IMR-90 (cell line): ENCODE results near the gene TTC24. TPM values are rescaled to one million over a fixed set of nuclear protein-coding genes. Genes with fewer than 3 reads are reported as not detected.
"Not testable (repeated sequence)": the region's sequence is repeated elsewhere in the genome, so short reads cannot be mapped to it uniquely, and the experiment has no call there.

Source experiments
- ATAC-seq: fragments of 200-7000 bp; cut with Tn5 transposase; 2 replicates; pipeline ENCODE4 v1.9.1; 2020; ENCODE audit warnings: low read depth, mild to moderate bottlenecking, moderate library complexity
- BruUV-seq: library from RNA; stranded (reverse); fragments of 400-500 nt; replicated peaks from 2 replicates; lab custom pipeline; 2021; lab: Mats Ljungman, UMichigan
- CTCF ChIA-PET: fragments of 300-600 bp; formaldehyde crosslinking; extraction: SDS; loops from one replicate; lab custom pipeline; 2021; ENCODE audit warnings: antibody characterized with exemption; lab: Yijun Ruan, JAX
- POLR2A ChIA-PET: fragments of 300-600 bp; sonication (Branson Sonifier 250); formaldehyde crosslinking; loops from one replicate; lab custom pipeline; 2022; ENCODE audit warnings: antibody characterized with exemption; ENCODE audit not compliant: unreplicated experiment; lab: Charles Lee
- DNase-seq: peaks from one replicate; pipeline ENCODE4 v3.0.0; 2013
- H2AFZ ChIP-seq: replicated peaks from 2 replicates; pipeline ENCODE3; 2013; ENCODE audit warnings: low read length, mild to moderate bottlenecking; ENCODE audit not compliant: poor library complexity
- H2AK5ac ChIP-seq: 2 replicates; pipeline ENCODE4 v1.6.1; 2013; ENCODE audit warnings: low read depth, low read length, inconsistent platforms
- H2AK9ac ChIP-seq: replicated peaks from 2 replicates; pipeline ENCODE3; 2013; ENCODE audit warnings: mild to moderate bottlenecking, low read depth, low read length, moderate library complexity; ENCODE audit not compliant: poor library complexity
- H2BK120ac ChIP-seq: 2 replicates; pipeline ENCODE4 v1.6.1; 2013; ENCODE audit warnings: low read depth, low read length, inconsistent platforms
- H2BK15ac ChIP-seq: 3 replicates; pipeline ENCODE4 v1.6.1; 2013; ENCODE audit warnings: low read depth, low read length, inconsistent platforms
- H2BK20ac ChIP-seq: 2 replicates; pipeline ENCODE4 v1.6.1; 2013; ENCODE audit warnings: low read depth, mild to moderate bottlenecking, inconsistent platforms, low read length, moderate library complexity
- H2BK5ac ChIP-seq: 2 replicates; pipeline ENCODE4 v1.6.1; 2013; ENCODE audit warnings: mild to moderate bottlenecking, low read depth, low read length, inconsistent platforms; ENCODE audit not compliant: poor library complexity, severe bottlenecking
- H3K14ac ChIP-seq: replicated peaks from 2 replicates; pipeline ENCODE4 v1.6.1; 2013; ENCODE audit warnings: low read depth, low read length, inconsistent platforms
- H3K18ac ChIP-seq: 2 replicates; pipeline ENCODE4 v1.6.1; 2013; ENCODE audit warnings: low read depth, low read length, control low read depth
- H3K23ac ChIP-seq: 2 replicates; pipeline ENCODE4 v1.6.1; 2013; ENCODE audit warnings: low read depth, low read length, inconsistent platforms
- H3K27ac ChIP-seq: 2 replicates; pipeline ENCODE4 v1.5.1; 2013; ENCODE audit warnings: mild to moderate bottlenecking, control low read depth, low read length; ENCODE audit not compliant: insufficient read depth
- H3K27me3 ChIP-seq: 2 replicates; pipeline ENCODE4 v1.6.1; 2013; ENCODE audit warnings: low read length; ENCODE audit not compliant: control insufficient read depth, insufficient read depth
- H3K36me3 ChIP-seq: 2 replicates; pipeline ENCODE4 v1.6.1; 2013; ENCODE audit warnings: low read length, mixed read lengths; ENCODE audit not compliant: control insufficient read depth, insufficient read depth
- H3K4ac ChIP-seq: 2 replicates; pipeline ENCODE4 v1.6.1; 2013; ENCODE audit warnings: low read depth, low read length, inconsistent platforms
- H3K4me1 ChIP-seq: 2 replicates; pipeline ENCODE4 v1.6.1; 2013; ENCODE audit warnings: low read length, mixed read lengths; ENCODE audit not compliant: control insufficient read depth, insufficient read depth
- H3K4me2 ChIP-seq: 2 replicates; pipeline ENCODE4 v1.6.1; 2013; ENCODE audit warnings: low read depth, mild to moderate bottlenecking, control low read depth, low read length, moderate library complexity
- H3K4me3 ChIP-seq: 2 replicates; pipeline ENCODE4 v1.5.1; 2013; ENCODE audit warnings: low read depth, mild to moderate bottlenecking, control low read depth, low read length, moderate library complexity; ENCODE audit not compliant: insufficient read depth
- H3K56ac ChIP-seq: 2 replicates; pipeline ENCODE4 v1.6.1; 2013; ENCODE audit warnings: low read length, inconsistent platforms; ENCODE audit not compliant: insufficient read depth; ENCODE audit errors: extremely low read depth
- H3K79me1 ChIP-seq, 2 experiments: 2 replicates each; pipeline ENCODE4 v1.6.1; 2013; ENCODE audit warnings: low read length in 2 of 2, inconsistent platforms in 1 of 2, low read depth in 1 of 2
- H3K9ac ChIP-seq: 2 replicates; pipeline ENCODE4 v1.6.1; 2013; ENCODE audit warnings: low read depth, low read length, control low read depth
- H3K9me1 ChIP-seq: 2 replicates; pipeline ENCODE4 v1.6.1; 2013; ENCODE audit warnings: low read length, inconsistent platforms; ENCODE audit not compliant: insufficient read depth
- H3K9me3 ChIP-seq: 2 replicates; pipeline ENCODE4 v1.6.1; 2013; ENCODE audit warnings: low read length; ENCODE audit not compliant: control insufficient read depth, insufficient read depth
- H4K20me1 ChIP-seq: 2 replicates; pipeline ENCODE4 v1.6.1; 2013; ENCODE audit warnings: low read length, inconsistent platforms; ENCODE audit not compliant: insufficient read depth
- H4K5ac ChIP-seq: 2 replicates; pipeline ENCODE4 v1.6.1; 2013; ENCODE audit warnings: mild to moderate bottlenecking, low read depth, low read length, control low read depth
- H4K8ac ChIP-seq, 2 experiments: 2 replicates each; pipeline ENCODE4 v1.6.1; 2013; ENCODE audit warnings: low read depth in 2 of 2, low read length in 2 of 2, control low read depth in 1 of 2, inconsistent platforms in 1 of 2
- H4K91ac ChIP-seq: 2 replicates; pipeline ENCODE4 v1.6.1; 2013; ENCODE audit warnings: low read depth, low read length, inconsistent platforms; ENCODE audit not compliant: insufficient read depth
- CEBPB ChIP-seq: IDR thresholded peaks from 2 replicates; pipeline ENCODE4 v1.6.1; 2012; ENCODE audit warnings: low read depth, low read length, improper control_type of control experiment
- WGBS, 2 experiments: methylation state at CpG; one replicate each; pipeline versions ENCODE4 v1.1.5 to v1.1.7; 2013; ENCODE audit warnings: missing lambda C conversion rate in 2 of 2; ENCODE audit not compliant: insufficient read length in 1 of 2; ENCODE audit errors: extremely low coverage in 2 of 2; 5-methylcytosine and 5-hydroxymethylcytosine counted together
- dilution Hi-C: fragments of 300-500 bp; cut with HindIII; formaldehyde crosslinking; loops from one replicate; pipeline ENCODE4 v1.14.3; 2018; ENCODE audit warnings: low sequenced_read_pairs; ENCODE audit not compliant: unreplicated experiment
- in situ Hi-C: fragments of 300-500 bp; cut with MboI; formaldehyde crosslinking; loops from 3 replicates; pipeline ENCODE4 v1.14.3; 2019; ENCODE audit warnings: low sequenced_read_pairs, inconsistent platforms, mixed read lengths
- intact Hi-C: fragments of 100-400 bp; cut with micrococcal nuclease; formaldehyde crosslinking; loops from 2 replicates; pipeline ENCODE4 v1.10.0; 2022
- polyA plus RNA-seq, 3 experiments: library from polyadenylated mRNA; depleted of rRNA; stranded (reverse); fragments of >200 nt; gene quantifications; 2 replicates each; pipeline ENCODE4 v1.2.3, GENCODE V29; 2012; ENCODE audit warnings: low replicate concordance in 1 of 3
- total RNA-seq: library from RNA; depleted of rRNA; stranded (reverse); fragments of >200 nt; gene quantifications from 2 replicates; pipeline ENCODE4 v1.2.3, GENCODE V29; 2012

TTC24 gene
- total and polyA plus RNA-seq, 2 of the 4 experiments (the other 2 are of a cell fraction) = not detected

DNA sequence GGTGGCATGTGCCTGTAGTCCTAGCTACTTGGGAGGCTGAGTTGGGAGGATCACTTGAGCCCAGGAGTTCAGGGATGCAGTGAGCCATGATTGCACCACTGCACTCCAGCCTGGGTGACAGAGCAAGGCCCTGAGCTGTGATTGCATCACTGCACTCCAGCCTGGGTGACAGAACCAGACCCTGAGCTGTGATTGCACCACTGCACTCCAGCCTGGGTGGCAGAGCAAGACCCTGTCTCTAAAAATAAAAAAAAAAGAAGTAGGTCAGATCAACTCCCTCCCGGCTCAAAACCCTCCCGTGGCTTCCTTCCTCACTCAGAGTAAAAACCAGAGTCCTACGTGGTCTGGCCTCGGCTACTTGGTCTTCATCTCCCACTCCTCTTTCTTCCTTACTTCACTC, 26.6 kb upstream of the TTC24 start:
- H3K9me1 ChIP-seq, H3K27me3 ChIP-seq, H2BK5ac ChIP-seq, H3K4me2 ChIP-seq, H2BK15ac ChIP-seq, H3K56ac ChIP-seq, H3K9me3 ChIP-seq, ATAC-seq, intact Hi-C loops, H2BK20ac ChIP-seq, H2AFZ ChIP-seq, dilution Hi-C loops, POLR2A ChIA-PET, H3K4me3 ChIP-seq, H3K14ac ChIP-seq, DNase-seq, H4K91ac ChIP-seq, H3K4ac ChIP-seq, H3K27ac ChIP-seq, H2AK5ac ChIP-seq, CTCF ChIA-PET, H3K18ac ChIP-seq, H2BK120ac ChIP-seq, H3K23ac ChIP-seq, H4K20me1 ChIP-seq, H4K8ac ChIP-seq, H4K5ac ChIP-seq, H3K9ac ChIP-seq, BruUV-seq, in situ Hi-C loops, H3K4me1 ChIP-seq: not testable (repeated sequence)
- Histone ChIP-seq H3K36me3 (peaks cover 11% of the 10 kb centered on the region), H2AK9ac (peak overlapping the region; percentile 50), H3K79me1 (peaks cover 0 to 22% of the 10 kb centered on the region in 2 experiments; a peak in 3 of 4 replicates)
- WGBS, 2 experiments = 90% methylated on average over 2 of the region's 4 CpGs; no CpG with 5 or more reads in 1 of the 2 experiments
- peak; percentile 60; the same call in 1 of the 2 replicates for TF ChIP-seq CEBPB
